ENCODE measurements around the gene DST.

Gene DST

GRCh38 chr6:56408976-56409375 is 233.7 kb downstream of the DST start:
- Histone ChIP-seq H3K9me2 (replicated peaks; ENCODE audit: low read depth, low read length) (no peaks in the 10 kb centered on the region), H3K36me3 (ENCODE audit: insufficient read depth, low read length) (no peaks in the 10 kb centered on the region), H3K4me1 (ENCODE audit: insufficient read depth, low read length, poor library complexity, severe bottlenecking) (no peaks in the 10 kb centered on the region), H3K79me2 (ENCODE audit: insufficient read depth, low read length) (no peaks in the 10 kb centered on the region), H3K27me3 (ENCODE audit: insufficient read depth, low read length, poor library complexity, severe bottlenecking) (no peaks in the 10 kb centered on the region), H4K20me1 (ENCODE audit: insufficient read depth, low read length, poor library complexity, severe bottlenecking) (no peaks in the 10 kb centered on the region), H3K9ac (ENCODE audit: low read depth, low read length, poor library complexity, severe bottlenecking) (no peak overlapping the region), H3K4me2 (ENCODE audit: low read depth, low read length, poor library complexity, severe bottlenecking) (no peak overlapping the region), H2AFZ (ENCODE audit: low read length) (no peak overlapping the region), H3F3A (ENCODE audit: low read depth) (no peaks in the 10 kb centered on the region), H3K9me3 (ENCODE audit: insufficient read depth, low read depth, low read length) (no peaks in the 10 kb centered on the region), H3K4me3 (ENCODE audit: low read length, poor library complexity, severe bottlenecking) (no peak overlapping the region)
- no peak for TF ChIP-seq CTCF (conservative IDR thresholded peaks at IDR 0.05; ENCODE audit: low read length)
- TF ChIP-seq EZH2phosphoT487 (IDR thresholded peaks at IDR 0.05; ENCODE audit: borderline replicate concordance): no peak

All from Loucy (cell line).